Activated CD4-positive, alpha-beta T cell treated with anti-CD3 and anti-CD28 coated beads for 4 hours (primary cell): ENCODE data around the gene PRAMEF14.
"Not testable (repeated sequence)": the region's sequence is repeated elsewhere in the genome, so short reads cannot be mapped to it uniquely, and the experiment has no call there.

Source experiments
- DNase-seq, 2 donors: peaks; one replicate each; pipeline ENCODE4 v3.0.0-alpha.2; 2020

Gene PRAMEF14

GRCh38 chr1:13347034-13347433 lies at the start of gene PRAMEF14:
TSS of gene PRAMEF14 (minus strand) at chr1:13347134. CDS start at chr1:13345314, 1,820 bp downstream.
- not testable (repeated sequence) for DNase-seq

- DNase-seq, result not testable (repeated sequence)
These were observed 48.4 kb upstream of the PRAMEF14 start for GRCh38 chr1:13395311-13395710.

GRCh38 chr1:13394761-13395160 lies 47.8 kb upstream of the PRAMEF14 start:
- DNase-seq, result not testable (repeated sequence)

- DNase-seq, result not testable (repeated sequence)
These were observed 46.1 kb upstream of the PRAMEF14 start for GRCh38 chr1:13393004-13393403.

- DNase-seq, result not testable (repeated sequence)
These were observed 42.4 kb upstream of the PRAMEF14 start, which contains the start of gene PRAMEF17 for GRCh38 chr1:13389332-13389731. TSS of gene PRAMEF17 (plus strand) at chr1:13389632. CDS start at chr1:13389658, 26 bp downstream.

GRCh38 chr1:13380380-13380779 lies 33.4 kb upstream of the PRAMEF14 start:
- DNase-seq, result not testable (repeated sequence)

GRCh38 chr1:13378983-13379382 lies 32.0 kb upstream of the PRAMEF14 start:
- DNase-seq, result not testable (repeated sequence)

GRCh38 chr1:13368544-13368943 lies 21.6 kb upstream of the PRAMEF14 start:
- peak in 1 of 2 donors; percentile 2 for DNase-seq

- not testable (repeated sequence) for DNase-seq
These were observed 19.6 kb upstream of the PRAMEF14 start for GRCh38 chr1:13366536-13366935.

GRCh38 chr1:13364928-13365327 lies 18.0 kb upstream of the PRAMEF14 start:
- not testable (repeated sequence) for DNase-seq

- DNase-seq, result not testable (repeated sequence)
These were observed 15.4 kb upstream of the PRAMEF14 start for GRCh38 chr1:13362364-13362763.

- peak; percentile 2 to 17 for DNase-seq
These were observed 9.8 kb upstream of the PRAMEF14 start for GRCh38 chr1:13356774-13357173.

- DNase-seq, result not testable (repeated sequence)
These were observed 7.5 kb upstream of the PRAMEF14 start for GRCh38 chr1:13354475-13354874.

- DNase-seq, result not testable (repeated sequence)
These were observed 6.5 kb upstream of the PRAMEF14 start for GRCh38 chr1:13353476-13353875.

GRCh38 chr1:13342496-13342895 lies 4.4 kb downstream of the PRAMEF14 start:
- DNase-seq, result not testable (repeated sequence)

- not testable (repeated sequence) for DNase-seq
These were observed 31.7 kb downstream of the PRAMEF14 start, which contains the start of gene PRAMEF15 for GRCh38 chr1:13315281-13315680. TSS of gene PRAMEF15 (plus strand) at chr1:13315581. CDS start at chr1:13318408, 2,827 bp downstream.

- DNase-seq, result not testable (repeated sequence)
These were observed 43.7 kb downstream of the PRAMEF14 start, which contains the start of gene PRAMEF33 for GRCh38 chr1:13303239-13303638. TSS of gene PRAMEF33 (plus strand) at chr1:13303539. CDS start at chr1:13305955, 2,416 bp downstream.

GRCh38 chr1:13302197-13302596 lies 44.7 kb downstream of the PRAMEF14 start:
- not testable (repeated sequence) for DNase-seq

- DNase-seq, result not testable (repeated sequence)
These were observed 48.2 kb downstream of the PRAMEF14 start for GRCh38 chr1:13298699-13299098.

GRCh38 chr1:13297216-13297931 lies 49.6 kb downstream of the PRAMEF14 start:
- DNase-seq, result not testable (repeated sequence)
